K562 (cell line): ENCODE data around the gene CLIC1. TPM values are rescaled to one million over a fixed set of nuclear protein-coding genes. Genes with fewer than 3 reads are reported as not detected.

Experiments used
- ATAC-seq: fragments of 200-7000 bp; cut with Tn5 transposase; 3 replicates; pipeline ENCODE4 v1.9.1; 2020; ENCODE audit warnings: moderate library complexity
- BruUV-seq: library from RNA; stranded (reverse); fragments of 400-500 nt; replicated peaks from 2 replicates; lab custom pipeline; 2021; lab: Mats Ljungman, UMichigan
- CTCF ChIA-PET: fragments of 300-600 bp; formaldehyde crosslinking; extraction: SDS; loops from one replicate; lab custom pipeline; 2021; ENCODE audit warnings: low intra/inter-chr PET ratio; lab: Yijun Ruan, JAX
- POLR2A ChIA-PET: fragments of 300-600, 350-650 bp; sonication (Branson Sonifier 250); formaldehyde crosslinking; extraction: SDS; loops from one replicate; lab custom pipeline; 2021; ENCODE audit warnings: antibody characterized with exemption, inconsistent platforms; lab: Yijun Ruan, JAX
- DNase-seq, 4 experiments: peaks; one replicate each; pipeline versions ENCODE4 v3.0.0 to v3.0.0-alpha.2; 2011 to 2018; ENCODE audit warnings: low spot score in 3 of 4, mixed read lengths in 3 of 4; ENCODE audit errors: extremely low read depth in 1 of 4
- FAIRE-seq: peaks from 2 replicates; lab custom pipeline; 2011; peaks lifted over from hg19 to GRCh38; lab: Jason Lieb, UNC
- H2AFZ ChIP-seq: 2 replicates; pipeline ENCODE4 v1.6.0; 2011; ENCODE audit warnings: low read depth, low read length, control low read depth, inconsistent platforms
- H3K27ac ChIP-seq: fragments of 200-600 bp; 3 replicates; pipeline ENCODE4 v1.8.0; 2011; ENCODE audit warnings: low read depth, mild to moderate bottlenecking, control low read depth, inconsistent platforms, low read length, moderate library complexity, mixed read lengths; ENCODE audit errors: extremely low read depth
- H3K27me3 ChIP-seq, 2 experiments: fragments of 300-600 bp in 1 of 2; 2 replicates in 1 of 2; 3 replicates in 1 of 2; pipeline versions ENCODE4 v1.6.0 to v1.8.0; 2011; ENCODE audit warnings: inconsistent platforms in 2 of 2, low read length in 2 of 2, mild to moderate bottlenecking in 1 of 2, mixed read lengths in 1 of 2, moderate library complexity in 1 of 2; ENCODE audit not compliant: control insufficient read depth in 2 of 2, insufficient read depth in 2 of 2
- H3K36me3 ChIP-seq: fragments of 300-600 bp; 3 replicates; pipeline ENCODE4 v1.8.0; 2011; ENCODE audit warnings: mild to moderate bottlenecking, low read length, inconsistent platforms; ENCODE audit not compliant: control insufficient read depth, insufficient read depth
- H3K4me1 ChIP-seq, 2 experiments: fragments of 200-600 bp in 1 of 2; replicated peaks in 1 of 2; 2 replicates in 1 of 2; 3 replicates in 1 of 2; pipeline versions ENCODE4 v1.5.1 to v1.8.0; 2011; ENCODE audit warnings: inconsistent platforms in 2 of 2, low read length in 2 of 2, mild to moderate bottlenecking in 1 of 2, mixed read lengths in 1 of 2, moderate library complexity in 1 of 2; ENCODE audit not compliant: control insufficient read depth in 2 of 2, insufficient read depth in 2 of 2
- H3K4me2 ChIP-seq: 2 replicates; pipeline ENCODE4 v1.6.1; 2011; ENCODE audit warnings: low read length, control low read depth, inconsistent platforms, mixed read lengths; ENCODE audit not compliant: insufficient read depth
- H3K4me3 ChIP-seq: fragments of 200-600 bp; sonication (generic), shearing (Covaris generic); 2 replicates; pipeline ENCODE4 v1.5.1; 2016; ENCODE audit warnings: control low read depth, inconsistent platforms
- H3K79me2 ChIP-seq: fragments of 200-600 bp; 3 replicates; pipeline ENCODE4 v1.8.0; 2011; ENCODE audit warnings: low read length, inconsistent platforms; ENCODE audit not compliant: control insufficient read depth, insufficient read depth
- H3K9ac ChIP-seq, 2 experiments: 2 replicates each; pipeline versions ENCODE4 v1.6.0 to v1.6.1; 2011; ENCODE audit warnings: low read depth in 2 of 2, low read length in 2 of 2, control low read depth in 1 of 2, inconsistent platforms in 1 of 2, mild to moderate bottlenecking in 1 of 2, mixed read lengths in 1 of 2; ENCODE audit not compliant: insufficient read depth in 1 of 2
- H3K9me1 ChIP-seq: one replicate; pipeline ENCODE4 v1.6.0; 2011; ENCODE audit warnings: inconsistent platforms, mild to moderate bottlenecking, low read length, moderate library complexity; ENCODE audit not compliant: control insufficient read depth, insufficient read depth
- H3K9me3 ChIP-seq: replicated peaks from 2 replicates; pipeline ENCODE4 v1.5.1; 2011; ENCODE audit warnings: low read depth, low read length, inconsistent platforms; ENCODE audit not compliant: control insufficient read depth, insufficient read depth
- H4K20me1 ChIP-seq: replicated peaks from 2 replicates; pipeline ENCODE4 v1.6.1; 2011; ENCODE audit warnings: low read length, inconsistent platforms, mixed read lengths; ENCODE audit not compliant: control insufficient read depth, insufficient read depth
- FOXK2 ChIP-seq, 2 experiments: fragments of 450-650 bp; IDR thresholded peaks in 1 of 2; conservative IDR thresholded peaks in 1 of 2; 2 replicates each; pipeline ENCODE4 v1.6.1; 2016; ENCODE audit warnings: low read depth in 2 of 2, mild to moderate bottlenecking in 1 of 2
- IRF2 ChIP-seq: sonication (generic); formaldehyde crosslinking; IDR thresholded peaks from 2 replicates; pipeline ENCODE4 v1.8.1; 2022; ENCODE audit warnings: mild to moderate bottlenecking, missing genetic modification reagents
- LARP7 ChIP-seq: fragments of 450-650 bp; IDR thresholded peaks from 2 replicates; pipeline ENCODE4 v1.6.1; 2016
- RBBP5 ChIP-seq: fragments of 200-600 bp; sonication (generic); IDR thresholded peaks from 2 replicates; pipeline ENCODE4 v1.6.1; 2012; ENCODE audit warnings: borderline replicate concordance, mild to moderate bottlenecking, low read length, control low read depth, inconsistent platforms; ENCODE audit not compliant: insufficient read depth, poor library complexity, severe bottlenecking
- RNF2 ChIP-seq: sonication (generic); IDR thresholded peaks from 2 replicates; pipeline ENCODE4 v1.6.1; 2016
- SOX6 ChIP-seq: fragments of 450-650 bp; IDR thresholded peaks from 2 replicates; pipeline ENCODE4 v1.6.1; 2014; ENCODE audit warnings: mild to moderate bottlenecking
- ZNF644 ChIP-seq: fragments of 200-800 bp; sonication (Bioruptor generic); IDR thresholded peaks from 2 replicates; pipeline ENCODE4 v1.6.1; 2016; ENCODE audit warnings: low read depth, missing genetic modification characterization, missing compliant biosample characterization
- WGBS: fragments of 100-300 bp; shearing (Covaris generic); methylation state at CpG from one replicate; pipeline ENCODE4 v1.1.6; 2016; ENCODE audit warnings: low coverage, mixed read lengths; ENCODE audit not compliant: insufficient coverage; ENCODE audit errors: missing lambda C conversion rate; 5-methylcytosine and 5-hydroxymethylcytosine counted together
- in situ Hi-C: fragments of 300-500 bp; cut with MboI; formaldehyde crosslinking; loops from 4 replicates; pipeline ENCODE4 v1.15.0; 2018; ENCODE audit warnings: inconsistent platforms, mixed read lengths
- intact Hi-C: fragments of 100-400 bp; cut with micrococcal nuclease; formaldehyde crosslinking; loops from 2 replicates; pipeline ENCODE4 v1.14.2; 2022
- polyA plus RNA-seq, 8 experiments: library from polyadenylated mRNA; depleted of rRNA in 4 of 8; stranded (reverse) in 5 of 8; unstranded in 3 of 8; fragments of >200 nt; fragmentation: Nextera tagmentation in 2 of 8; fragmentation: Illumina TruSeq in 1 of 8; extraction: Ambion mirVana in 2 of 8; extraction: Trizol in 1 of 8; gene quantifications; 2 replicates each; pipeline versions ENCODE4 v1.2.1 to v1.2.3, GENCODE V29; 2011 to 2014; ENCODE audit warnings: inconsistent platforms in 1 of 8, missing spikeins in 1 of 8
- total RNA-seq, 7 experiments: library from RNA; depleted of rRNA in 6 of 7; stranded (reverse); fragments of >200 nt in 6 of 7; fragmentation: Illumina TruSeq in 2 of 7; extraction: Trizol in 2 of 7; gene quantifications; 2 replicates each; pipeline versions ENCODE4 v1.2.1 to v1.2.3, GENCODE V29; 2011 to 2021; ENCODE audit warnings: low replicate concordance in 1 of 7
- TF ChIP-seq, protein P1 (sequence below), 2 experiments: fragments of 450-650 bp; conservative IDR thresholded peaks; 2 replicates each; pipeline ENCODE4 v1.6.1; 2017; ENCODE audit warnings: mild to moderate bottlenecking in 2 of 2, moderate library complexity in 2 of 2
- TF ChIP-seq, protein P2 (sequence below), 3 experiments: IDR thresholded peaks in 2 of 3; conservative IDR thresholded peaks in 1 of 3; 2 replicates each; pipeline ENCODE4 v1.5.1; 2011 to 2012; ENCODE audit warnings: low read length in 3 of 3, mild to moderate bottlenecking in 3 of 3, control low read depth in 2 of 3, improper control_type of control experiment in 1 of 3, inconsistent platforms in 1 of 3, low read depth in 1 of 3, mixed read lengths in 1 of 3, moderate library complexity in 1 of 3; ENCODE audit not compliant: insufficient read depth in 2 of 3

The CLIC1 gene
- total and polyA plus RNA-seq, 9 of the 15 experiments (the other 6 are each of a cell fraction or from before 2014, with no cell fraction given): 1,267 to 2,419 (median 1,808) TPM

DNA sequence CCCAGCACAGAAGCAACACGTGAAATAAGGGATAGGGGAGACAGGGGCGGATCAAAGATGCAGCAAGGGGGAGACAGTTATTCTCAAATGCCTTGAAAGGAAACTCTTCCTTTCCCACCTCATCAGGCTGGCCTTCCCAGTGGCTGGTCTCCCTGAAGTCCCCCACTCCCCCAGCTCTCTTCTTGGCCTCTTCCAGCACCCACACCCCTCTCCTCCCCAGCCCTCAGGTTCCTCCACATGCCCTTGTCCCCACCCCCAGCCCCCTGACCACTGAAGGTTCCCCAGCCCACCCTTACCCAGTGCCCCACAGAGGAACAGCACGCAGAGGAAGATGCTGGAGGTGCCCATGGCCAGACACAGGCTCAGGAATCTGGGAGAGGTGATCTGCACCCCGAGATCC, 22.9 kb downstream of the CLIC1 start:
- Histone ChIP-seq H3K9ac (peak overlapping the region in 1 of 2 experiments; percentile 81; a peak in 1 of 4 replicates), H3K4me1 (peaks cover 31 to 46% of the 10 kb centered on the region in 2 experiments), H4K20me1 (no peaks in the 10 kb centered on the region), H3K27me3 (no peaks in the 10 kb centered on the region), H3K36me3 (no peaks in the 10 kb centered on the region), H3K9me3 (no peaks in the 10 kb centered on the region), H3K9me1 (no peaks in the 10 kb centered on the region), H3K79me2 (no peaks in the 10 kb centered on the region), H3K4me2 (no peak overlapping the region), H3K4me3 (no peak overlapping the region), H3K27ac (no peak overlapping the region), H2AFZ (peak overlapping the region; percentile 49)
- CTCF ChIA-PET: no interaction called here
- FAIRE-seq (no peak), ATAC-seq (no peak), DNase-seq (no peak)
- WGBS: 42% methylated on average over 4 of the region's 4 CpGs
- intact Hi-C loops: no loop called here
- POLR2A ChIA-PET: interaction anchor here (0.5 to 12.4 kb wide), 5 partner anchors 10 to 47 kb away, joined by 3 to 223 read pairs (median 6); partner anchors contain the start of genes ABHD16A, DDAH2, LY6G6C and MPIG6B
- in situ Hi-C loops: no loop called here
- TF ChIP-seq LARP7: no peak
- no peak for TF ChIP-seq SOX6
- TF ChIP-seq FOXK2 (conservative IDR thresholded peaks at IDR 0.05 in 1 of 2, IDR thresholded peaks at IDR 0.05 in 1 of 2; ENCODE audit: low read depth in 2 of 2): no peak
- peak; percentile 33 for TF ChIP-seq RBBP5
- TF ChIP-seq, protein P1, sequence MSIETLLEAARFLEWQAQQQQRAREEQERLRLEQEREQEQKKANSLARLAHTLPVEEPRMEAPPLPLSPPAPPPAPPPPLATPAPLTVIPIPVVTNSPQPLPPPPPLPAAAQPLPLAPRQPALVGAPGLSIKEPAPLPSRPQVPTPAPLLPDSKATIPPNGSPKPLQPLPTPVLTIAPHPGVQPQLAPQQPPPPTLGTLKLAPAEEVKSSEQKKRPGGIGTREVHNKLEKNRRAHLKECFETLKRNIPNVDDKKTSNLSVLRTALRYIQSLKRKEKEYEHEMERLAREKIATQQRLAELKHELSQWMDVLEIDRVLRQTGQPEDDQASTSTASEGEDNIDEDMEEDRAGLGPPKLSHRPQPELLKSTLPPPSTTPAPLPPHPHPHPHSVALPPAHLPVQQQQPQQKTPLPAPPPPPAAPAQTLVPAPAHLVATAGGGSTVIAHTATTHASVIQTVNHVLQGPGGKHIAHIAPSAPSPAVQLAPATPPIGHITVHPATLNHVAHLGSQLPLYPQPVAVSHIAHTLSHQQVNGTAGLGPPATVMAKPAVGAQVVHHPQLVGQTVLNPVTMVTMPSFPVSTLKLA (conservative IDR thresholded peaks at IDR 0.05): no peak
- TF ChIP-seq RNF2: no peak
- TF ChIP-seq ZNF644 (tag): no peak
- no peak for TF ChIP-seq IRF2 (CRISPR knock-in tag)
- TF ChIP-seq, protein P2, sequence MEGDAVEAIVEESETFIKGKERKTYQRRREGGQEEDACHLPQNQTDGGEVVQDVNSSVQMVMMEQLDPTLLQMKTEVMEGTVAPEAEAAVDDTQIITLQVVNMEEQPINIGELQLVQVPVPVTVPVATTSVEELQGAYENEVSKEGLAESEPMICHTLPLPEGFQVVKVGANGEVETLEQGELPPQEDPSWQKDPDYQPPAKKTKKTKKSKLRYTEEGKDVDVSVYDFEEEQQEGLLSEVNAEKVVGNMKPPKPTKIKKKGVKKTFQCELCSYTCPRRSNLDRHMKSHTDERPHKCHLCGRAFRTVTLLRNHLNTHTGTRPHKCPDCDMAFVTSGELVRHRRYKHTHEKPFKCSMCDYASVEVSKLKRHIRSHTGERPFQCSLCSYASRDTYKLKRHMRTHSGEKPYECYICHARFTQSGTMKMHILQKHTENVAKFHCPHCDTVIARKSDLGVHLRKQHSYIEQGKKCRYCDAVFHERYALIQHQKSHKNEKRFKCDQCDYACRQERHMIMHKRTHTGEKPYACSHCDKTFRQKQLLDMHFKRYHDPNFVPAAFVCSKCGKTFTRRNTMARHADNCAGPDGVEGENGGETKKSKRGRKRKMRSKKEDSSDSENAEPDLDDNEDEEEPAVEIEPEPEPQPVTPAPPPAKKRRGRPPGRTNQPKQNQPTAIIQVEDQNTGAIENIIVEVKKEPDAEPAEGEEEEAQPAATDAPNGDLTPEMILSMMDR (IDR thresholded peaks at IDR 0.05 in 2 of 3, conservative IDR thresholded peaks at IDR 0.05 in 1 of 3; ENCODE audit: insufficient read depth in 2 of 3, low read depth in 1 of 3, low read length in 3 of 3): no peak
- no TSS peak for BruUV-seq
